Smooth muscle cell (in vitro differentiated cells): Measurements from ENCODE around the gene TNK1. TPM values are rescaled to one million over a fixed set of nuclear protein-coding genes. Genes with fewer than 3 reads are reported as not detected.

ENCODE experiments used
- DNase-seq: peaks from one replicate; lab custom pipeline; 2025; ENCODE audit not compliant: unreplicated experiment; lab: John Stamatoyannopoulos, UW
- H2AFZ ChIP-seq: fragments of 200-600 bp; sonication (generic); 2 replicates; pipeline ENCODE4 v1.6.0; 2016; ENCODE audit warnings: antibody characterized with exemption, low read depth, mild to moderate bottlenecking
- H3F3A ChIP-seq: fragments of 200-600 bp; sonication (generic); 2 replicates; pipeline ENCODE4 v1.6.0; 2017; ENCODE audit warnings: antibody characterized with exemption, low read depth
- H3K27ac ChIP-seq: fragments of 200-600 bp; sonication (generic); 2 replicates; pipeline ENCODE4 v1.5.1; 2016; ENCODE audit warnings: low read depth, mild to moderate bottlenecking
- H3K27me3 ChIP-seq: fragments of 200-600 bp; sonication (generic); 2 replicates; pipeline ENCODE4 v1.6.1; 2016; ENCODE audit warnings: low read depth, mild to moderate bottlenecking
- H3K36me3 ChIP-seq: fragments of 200-600 bp; sonication (generic); 2 replicates; pipeline ENCODE4 v1.5.1; 2016; ENCODE audit warnings: low read depth
- H3K4me1 ChIP-seq: fragments of 200-600 bp; sonication (generic); 2 replicates; pipeline ENCODE4 v1.5.1; 2016; ENCODE audit warnings: low read depth
- H3K4me2 ChIP-seq: fragments of 200-600 bp; sonication (generic); 2 replicates; pipeline ENCODE4 v1.6.0; 2016; ENCODE audit warnings: mild to moderate bottlenecking
- H3K4me3 ChIP-seq: fragments of 200-600 bp; sonication (generic); 2 replicates; pipeline ENCODE4 v1.5.1; 2016; ENCODE audit warnings: mild to moderate bottlenecking
- H3K79me2 ChIP-seq: fragments of 200-600 bp; sonication (generic); 2 replicates; pipeline ENCODE4 v1.6.0; 2016; ENCODE audit warnings: low read depth, mild to moderate bottlenecking
- H3K9ac ChIP-seq: fragments of 200-600 bp; sonication (generic); 2 replicates; pipeline ENCODE4 v1.6.0; 2016; ENCODE audit warnings: low read depth
- H3K9me3 ChIP-seq: fragments of 200-600 bp; sonication (generic); replicated peaks from 2 replicates; pipeline ENCODE4 v1.5.1; 2016; ENCODE audit warnings: low read depth
- H4K20me1 ChIP-seq: fragments of 200-600 bp; sonication (generic); 2 replicates; pipeline ENCODE4 v1.6.0; 2016; ENCODE audit warnings: low read depth
- WGBS: methylation state at CpG from one replicate; pipeline ENCODE4 v1.1.7; 2016; ENCODE audit warnings: low lambda C conversion rate; 5-methylcytosine and 5-hydroxymethylcytosine counted together
- polyA plus RNA-seq: library from polyadenylated mRNA; unstranded; fragments of >200 nt; fragmentation: Nextera tagmentation; extraction: Ambion mirVana; gene quantifications from 2 replicates; pipeline ENCODE4 v1.2.1, GENCODE V29; 2016
- total RNA-seq: library from RNA; depleted of rRNA; stranded (reverse); fragments of >200 nt; gene quantifications from 2 replicates; pipeline ENCODE4 v1.2.3, GENCODE V29; 2014
- TF ChIP-seq, protein P1 (sequence below): fragments of 200-600 bp; sonication (generic); IDR thresholded peaks from 2 replicates; pipeline ENCODE4 v1.5.1; 2017; ENCODE audit warnings: borderline replicate concordance, mild to moderate bottlenecking, antibody characterized with exemption; ENCODE audit not compliant: insufficient read depth, poor library complexity, severe bottlenecking

The TNK1 gene
- total and polyA plus RNA-seq, 2 experiments from 2014 or later: 3.6 to 6.3 TPM

GRCh38 chr17:7423679-7424078, 42.8 kb downstream of the TNK1 start:
- 95% methylated on average over 4 of the region's 4 CpGs for WGBS
- Histone ChIP-seq H4K20me1 (no peaks in the 10 kb centered on the region), H3K4me3 (no peak overlapping the region), H3K4me2 (no peak overlapping the region), H3F3A (no peaks in the 10 kb centered on the region), H3K9me3 (no peaks in the 10 kb centered on the region), H3K27ac (no peak overlapping the region), H3K27me3 (no peaks in the 10 kb centered on the region), H3K36me3 (no peaks in the 10 kb centered on the region), H2AFZ (no peak overlapping the region), H3K79me2 (no peaks in the 10 kb centered on the region), H3K4me1 (no peaks in the 10 kb centered on the region), H3K9ac (no peak overlapping the region)
- DNase-seq: no peak
- TF ChIP-seq, protein P1, sequence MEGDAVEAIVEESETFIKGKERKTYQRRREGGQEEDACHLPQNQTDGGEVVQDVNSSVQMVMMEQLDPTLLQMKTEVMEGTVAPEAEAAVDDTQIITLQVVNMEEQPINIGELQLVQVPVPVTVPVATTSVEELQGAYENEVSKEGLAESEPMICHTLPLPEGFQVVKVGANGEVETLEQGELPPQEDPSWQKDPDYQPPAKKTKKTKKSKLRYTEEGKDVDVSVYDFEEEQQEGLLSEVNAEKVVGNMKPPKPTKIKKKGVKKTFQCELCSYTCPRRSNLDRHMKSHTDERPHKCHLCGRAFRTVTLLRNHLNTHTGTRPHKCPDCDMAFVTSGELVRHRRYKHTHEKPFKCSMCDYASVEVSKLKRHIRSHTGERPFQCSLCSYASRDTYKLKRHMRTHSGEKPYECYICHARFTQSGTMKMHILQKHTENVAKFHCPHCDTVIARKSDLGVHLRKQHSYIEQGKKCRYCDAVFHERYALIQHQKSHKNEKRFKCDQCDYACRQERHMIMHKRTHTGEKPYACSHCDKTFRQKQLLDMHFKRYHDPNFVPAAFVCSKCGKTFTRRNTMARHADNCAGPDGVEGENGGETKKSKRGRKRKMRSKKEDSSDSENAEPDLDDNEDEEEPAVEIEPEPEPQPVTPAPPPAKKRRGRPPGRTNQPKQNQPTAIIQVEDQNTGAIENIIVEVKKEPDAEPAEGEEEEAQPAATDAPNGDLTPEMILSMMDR: no peak

DNA sequence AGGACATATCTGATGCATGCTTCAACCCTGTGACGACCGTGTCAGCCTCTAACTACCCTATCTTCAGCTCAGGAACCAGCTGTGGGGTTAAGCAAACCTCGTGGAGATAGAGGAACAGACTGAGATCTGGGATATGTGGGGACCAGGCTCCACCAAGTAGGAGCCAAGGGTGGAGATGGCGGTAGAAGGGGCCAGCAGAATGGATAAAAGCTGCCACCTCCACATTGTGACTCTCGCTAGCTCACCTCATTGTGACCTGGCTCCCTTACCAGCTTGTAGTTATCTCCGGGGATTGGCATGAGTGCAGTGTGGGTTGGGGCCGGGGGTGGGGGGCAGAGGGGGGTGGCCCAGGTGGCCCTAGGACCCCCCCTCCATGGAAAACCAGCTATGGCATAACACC, 44.4 kb downstream of the TNK1 start, which contains the start of gene SPEM2:
Gene SPEM2, plus strand, starts transcription at position 301 of the 400 bp plus-strand sequence. Its CDS starts 73 bp downstream, at position 374.
- Histone ChIP-seq H3K9me3 (no peaks in the 10 kb centered on the region), H3K36me3 (no peaks in the 10 kb centered on the region), H3K4me1 (no peaks in the 10 kb centered on the region), H3K9ac (no peak within 1 kb of the TSS), H4K20me1 (no peaks in the 10 kb centered on the region), H3K27me3 (no peaks in the 10 kb centered on the region), H3K4me3 (no peak within 1 kb of the TSS), H2AFZ (no peak within 1 kb of the TSS), H3K79me2 (no peaks in the 10 kb centered on the region), H3F3A (no peaks in the 10 kb centered on the region), H3K4me2 (no peak within 1 kb of the TSS), H3K27ac (no peak within 1 kb of the TSS)
- TF ChIP-seq, protein P1: no peak
- WGBS: 95% methylated on average over 7 of the region's 7 CpGs
- DNase-seq: no peak

DNA sequence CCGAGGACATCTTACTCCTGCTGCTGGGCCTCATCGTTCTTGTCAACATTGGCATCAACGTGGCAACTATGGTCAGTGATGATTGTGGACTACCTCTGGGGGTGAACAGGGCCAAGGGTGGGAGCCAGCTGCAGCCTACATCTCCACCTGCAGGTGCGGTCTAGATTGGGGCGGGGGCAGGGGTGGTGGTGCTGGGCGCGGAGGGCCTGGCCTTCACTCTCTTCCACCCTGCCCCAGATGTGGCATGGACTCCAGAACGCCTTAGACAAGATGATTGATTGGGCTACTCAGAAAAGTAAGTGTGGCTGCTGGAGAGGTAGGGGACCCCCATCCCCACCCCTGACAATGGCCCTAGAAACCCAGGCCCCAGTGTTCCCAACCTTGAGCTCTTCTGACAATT, 44.9 kb downstream of the TNK1 start:
- no peaks in the 10 kb centered on the region for H4K20me1 ChIP-seq
- WGBS: 88% methylated on average over 8 of the region's 8 CpGs
- no peaks in the 10 kb centered on the region for H3K36me3 ChIP-seq
- no peak overlapping the region for H2AFZ ChIP-seq
- H3K4me3 ChIP-seq: no peak overlapping the region
- no peak overlapping the region for H3K9ac ChIP-seq
- TF ChIP-seq, protein P1: no peak
- H3K27ac ChIP-seq: no peak overlapping the region
- H3K4me2 ChIP-seq: no peak overlapping the region
- H3K79me2 ChIP-seq: no peaks in the 10 kb centered on the region
- no peak for DNase-seq
- no peaks in the 10 kb centered on the region for H3K9me3 ChIP-seq
- H3K4me1 ChIP-seq: no peaks in the 10 kb centered on the region
- no peaks in the 10 kb centered on the region for H3F3A ChIP-seq
- no peaks in the 10 kb centered on the region for H3K27me3 ChIP-seq

GRCh38 chr17:7426203-7426863, 45.4 kb downstream of the TNK1 start:
- no peaks in the 10 kb centered on the region for H3K79me2 ChIP-seq
- WGBS: 93% methylated on average over 33 of the region's 33 CpGs
- H3K36me3 ChIP-seq: no peaks in the 10 kb centered on the region
- no peak overlapping the region for H2AFZ ChIP-seq
- H3F3A ChIP-seq: no peaks in the 10 kb centered on the region
- no peaks in the 10 kb centered on the region for H3K4me1 ChIP-seq
- H4K20me1 ChIP-seq: no peaks in the 10 kb centered on the region
- DNase-seq: no peak
- H3K9me3 ChIP-seq: no peaks in the 10 kb centered on the region
- no peak overlapping the region for H3K4me2 ChIP-seq
- no peaks in the 10 kb centered on the region for H3K27me3 ChIP-seq
- TF ChIP-seq, protein P1: no peak
- no peak overlapping the region for H3K9ac ChIP-seq
- no peak overlapping the region for H3K4me3 ChIP-seq
- no peak overlapping the region for H3K27ac ChIP-seq
